SIG-M5 (cell line): ENCODE results near the gene AOC2.
"Not testable (repeated sequence)": the region's sequence is repeated elsewhere in the genome, so short reads cannot be mapped to it uniquely, and the experiment has no call there.

Experiments
- DNase-seq: peaks from one replicate; lab custom pipeline; 2025; lab: John Stamatoyannopoulos, UW

The AOC2 gene

DNA sequence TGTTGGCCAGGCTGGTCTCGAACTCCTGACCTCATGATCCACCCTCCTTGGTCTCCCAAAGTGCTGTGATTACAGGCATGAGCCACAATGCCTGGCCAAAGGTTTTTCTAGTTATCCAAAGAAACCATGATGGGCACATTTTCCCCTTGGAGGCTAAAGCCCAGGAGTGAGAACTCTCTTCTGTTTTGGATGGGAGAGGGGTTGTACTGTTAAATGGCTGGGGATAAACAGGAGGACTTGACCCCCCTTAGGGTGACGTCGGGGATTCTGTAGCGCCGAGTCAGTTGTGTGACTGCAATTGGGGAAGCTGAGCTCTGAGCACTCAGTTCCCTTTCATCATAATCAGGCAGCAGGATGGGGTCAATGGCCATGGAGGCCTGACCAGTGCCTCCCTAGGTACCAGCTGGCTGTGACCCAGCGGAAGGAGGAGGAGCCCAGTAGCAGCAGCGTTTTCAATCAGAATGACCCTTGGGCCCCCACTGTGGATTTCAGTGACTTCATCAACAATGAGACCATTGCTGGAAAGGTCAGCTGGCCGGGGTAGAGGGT, 10.7 kb downstream of the AOC2 start:
- no peak for DNase-seq

DNA sequence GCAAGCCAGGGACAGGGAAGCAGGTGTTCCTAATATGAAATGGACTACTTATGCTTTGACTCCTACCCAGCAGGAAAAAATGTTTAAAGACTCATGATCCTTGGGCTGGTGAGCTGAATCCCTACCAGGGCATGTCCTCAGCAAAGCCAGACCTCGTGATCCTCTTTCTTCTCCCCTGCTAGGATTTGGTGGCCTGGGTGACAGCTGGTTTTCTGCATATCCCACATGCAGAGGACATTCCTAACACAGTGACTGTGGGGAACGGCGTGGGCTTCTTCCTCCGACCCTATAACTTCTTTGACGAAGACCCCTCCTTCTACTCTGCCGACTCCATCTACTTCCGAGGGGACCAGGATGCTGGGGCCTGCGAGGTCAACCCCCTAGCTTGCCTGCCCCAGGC, 11.7 kb downstream of the AOC2 start:
- not testable (repeated sequence) for DNase-seq

DNA sequence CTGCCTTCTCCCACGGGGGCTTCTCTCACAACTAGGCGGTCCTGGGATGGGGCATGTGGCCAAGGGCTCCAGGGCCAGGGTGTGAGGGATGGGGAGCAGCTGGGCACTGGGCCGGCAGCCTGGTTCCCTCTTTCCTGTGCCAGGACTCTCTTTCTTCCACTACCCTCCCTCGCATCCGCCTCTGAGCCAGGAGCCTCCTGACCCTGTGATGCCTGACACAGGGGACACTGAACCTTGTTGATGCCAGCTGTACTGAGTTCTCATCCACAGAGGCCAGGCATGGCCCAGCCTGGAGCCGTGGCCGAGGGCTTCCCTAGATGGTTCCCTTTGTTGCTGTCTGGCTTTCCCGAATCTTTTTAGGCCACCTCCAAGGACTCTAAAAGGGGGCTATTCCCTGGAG, 12.1 kb downstream of the AOC2 start:
- not testable (repeated sequence) for DNase-seq

- no peak for DNase-seq
These were observed 13.0 kb downstream of the AOC2 start for GRCh38 chr17:42857389-42857788.

DNA sequence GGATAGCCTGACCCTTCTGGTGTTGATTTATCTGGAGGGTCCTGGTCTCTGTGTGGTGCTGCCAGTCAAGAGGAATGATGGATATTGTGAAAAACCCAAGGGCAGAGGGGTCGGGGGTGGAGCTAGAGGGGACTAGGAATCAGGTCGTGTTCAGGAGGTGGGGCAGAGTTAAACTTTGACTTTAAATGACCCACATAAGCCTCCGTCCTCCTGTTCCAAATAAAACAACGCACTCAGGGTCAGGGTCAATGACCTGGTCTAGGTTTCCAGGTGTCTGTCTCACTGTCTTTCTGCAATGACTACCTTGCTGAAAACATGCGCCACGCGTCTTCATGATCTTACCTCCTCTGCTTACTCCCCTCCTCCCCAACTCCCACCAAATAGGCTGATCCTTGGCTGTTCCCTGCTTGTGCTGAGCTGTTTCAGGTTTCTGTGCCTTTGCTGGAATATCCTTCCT, 21.3 kb downstream of the AOC2 start:
- no peak for DNase-seq

- DNase-seq = no peak
These were observed 21.8 kb downstream of the AOC2 start for GRCh38 chr17:42866216-42866615.

GRCh38 chr17:42866631-42867575, 22.5 kb downstream of the AOC2 start:
- DNase-seq = no peak

DNA sequence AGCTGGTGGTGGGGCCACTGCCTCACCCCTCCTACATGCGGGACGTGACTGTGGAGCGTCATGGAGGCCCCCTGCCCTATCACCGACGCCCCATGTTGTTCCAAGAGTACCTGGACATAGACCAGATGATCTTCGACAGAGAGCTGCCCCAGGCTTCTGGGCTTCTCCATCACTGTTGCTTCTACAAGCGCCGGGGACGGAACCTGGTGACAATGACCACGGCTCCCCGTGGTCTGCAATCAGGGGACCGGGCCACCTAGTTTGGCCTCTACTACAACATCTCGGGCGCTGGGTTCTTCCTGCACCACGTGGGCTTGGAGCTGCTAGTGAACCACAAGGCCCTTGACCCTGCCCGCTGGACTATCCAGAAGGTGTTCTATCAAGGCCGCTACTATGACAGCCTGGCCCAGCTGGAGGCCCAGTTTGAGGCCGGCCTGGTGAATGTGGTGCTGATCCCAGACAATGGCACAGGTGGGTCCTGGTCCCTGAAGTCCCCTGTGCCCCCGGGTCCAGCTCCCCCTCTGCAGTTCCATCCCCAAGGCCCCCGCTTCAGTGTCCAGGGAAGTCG, 23.4 kb downstream of the AOC2 start:
- not testable (repeated sequence) for DNase-seq

GRCh38 chr17:42868338-42868737, 24.0 kb downstream of the AOC2 start:
- no peak for DNase-seq

DNA sequence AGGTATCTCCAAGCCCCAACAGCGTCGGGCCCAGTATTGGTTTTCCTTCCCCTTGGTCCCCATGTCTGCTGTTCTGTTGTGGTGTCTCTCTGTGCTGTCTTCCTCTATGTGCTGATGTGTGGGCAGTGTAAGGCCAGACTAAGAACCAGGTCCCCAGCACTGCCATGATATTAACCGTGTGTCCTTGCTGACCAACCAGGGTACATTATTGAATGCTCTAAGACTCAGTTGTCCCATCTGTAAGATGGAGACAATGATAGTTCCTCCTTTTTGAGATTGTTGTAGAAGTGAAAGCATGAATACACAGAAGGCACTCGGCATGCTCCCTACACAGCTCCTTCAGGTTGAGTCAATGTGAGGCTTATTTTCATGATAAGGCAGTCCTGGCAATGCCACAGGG, 27.3 kb downstream of the AOC2 start:
- no peak for DNase-seq

GRCh38 chr17:42872251-42872965, 28.0 kb downstream of the AOC2 start:
- no peak for DNase-seq

DNA sequence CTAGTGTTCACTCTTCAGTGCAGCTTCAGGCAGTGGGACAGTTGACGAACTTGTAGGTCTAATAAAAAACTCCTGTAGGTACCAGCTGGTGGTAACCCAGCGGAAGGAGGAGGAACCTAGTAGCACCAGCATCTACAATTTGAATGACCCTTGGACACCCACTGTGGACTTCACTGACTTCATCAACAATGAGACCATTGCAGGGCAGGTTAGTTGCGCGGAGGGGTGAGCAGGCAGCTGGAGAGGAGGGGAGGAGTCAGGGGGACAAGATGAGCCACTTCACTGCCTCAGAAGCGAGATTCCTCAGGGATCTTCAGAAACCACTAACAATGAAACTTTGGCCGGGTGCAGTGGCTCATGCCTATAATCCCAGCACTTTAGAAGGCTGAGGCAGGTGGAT, 28.9 kb downstream of the AOC2 start:
- no peak for DNase-seq

DNA sequence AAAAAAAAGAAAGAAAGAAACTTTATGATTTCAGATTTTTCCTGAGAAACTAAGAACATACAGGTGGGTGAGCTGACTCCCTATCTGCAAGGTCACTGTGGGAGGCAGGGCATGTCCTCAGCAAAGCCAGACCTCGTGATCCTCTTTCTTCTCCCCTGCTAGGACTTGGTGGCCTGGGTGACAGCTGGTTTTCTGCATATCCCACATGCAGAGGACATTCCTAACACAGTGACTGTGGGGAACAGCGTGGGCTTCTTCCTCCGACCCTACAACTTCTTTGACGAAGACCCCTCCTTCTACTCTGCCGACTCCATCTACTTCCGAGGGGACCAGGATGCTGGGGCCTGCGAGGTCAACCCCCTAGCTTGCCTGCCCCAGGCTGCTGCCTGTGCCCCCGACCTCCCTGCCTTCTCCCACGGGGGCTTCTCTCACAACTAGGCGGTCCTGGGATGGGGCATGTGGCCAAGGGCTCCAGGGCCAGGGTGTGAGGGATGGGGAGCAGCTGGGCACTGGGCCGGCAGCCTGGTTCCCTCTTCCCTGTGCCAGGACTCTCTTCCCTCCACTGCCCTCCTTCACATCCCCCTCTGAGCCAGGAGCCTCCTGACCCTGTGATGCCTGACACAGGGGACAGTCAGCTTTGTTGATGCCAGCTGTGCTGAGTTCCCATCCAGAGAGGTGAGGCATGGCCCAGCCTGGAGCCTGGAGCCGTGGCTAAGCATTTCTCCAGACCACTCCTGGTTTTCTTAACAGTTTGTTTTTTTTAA, 29.7 kb downstream of the AOC2 start:
- DNase-seq = not testable (repeated sequence)

GRCh38 chr17:42877037-42877436, 32.7 kb downstream of the AOC2 start:
- DNase-seq = no peak

- DNase-seq = no peak
These were observed 33.9 kb downstream of the AOC2 start for GRCh38 chr17:42878123-42878880.

- no peak for DNase-seq
These were observed 34.7 kb downstream of the AOC2 start for GRCh38 chr17:42878924-42879595.

DNA sequence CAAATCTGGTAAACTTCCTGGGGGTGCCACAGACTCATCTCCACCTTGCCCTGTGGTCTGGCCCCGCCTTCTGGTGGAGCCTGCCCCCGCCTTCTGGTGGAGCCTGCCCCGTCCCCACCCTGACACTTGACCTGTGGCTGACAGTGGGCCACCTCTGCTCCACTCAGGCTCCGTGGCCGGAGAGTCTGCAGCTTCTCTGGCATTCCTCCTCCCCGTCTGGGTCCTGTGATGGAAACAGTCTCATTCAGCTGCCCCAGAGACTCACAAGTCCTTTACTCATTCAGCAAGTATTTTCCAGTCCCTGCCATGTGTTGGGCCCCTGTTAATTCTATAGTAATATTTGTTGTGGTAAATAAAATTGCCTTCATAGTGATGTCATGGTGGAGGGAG, 35.2 kb downstream of the AOC2 start:
- no peak for DNase-seq

DNA sequence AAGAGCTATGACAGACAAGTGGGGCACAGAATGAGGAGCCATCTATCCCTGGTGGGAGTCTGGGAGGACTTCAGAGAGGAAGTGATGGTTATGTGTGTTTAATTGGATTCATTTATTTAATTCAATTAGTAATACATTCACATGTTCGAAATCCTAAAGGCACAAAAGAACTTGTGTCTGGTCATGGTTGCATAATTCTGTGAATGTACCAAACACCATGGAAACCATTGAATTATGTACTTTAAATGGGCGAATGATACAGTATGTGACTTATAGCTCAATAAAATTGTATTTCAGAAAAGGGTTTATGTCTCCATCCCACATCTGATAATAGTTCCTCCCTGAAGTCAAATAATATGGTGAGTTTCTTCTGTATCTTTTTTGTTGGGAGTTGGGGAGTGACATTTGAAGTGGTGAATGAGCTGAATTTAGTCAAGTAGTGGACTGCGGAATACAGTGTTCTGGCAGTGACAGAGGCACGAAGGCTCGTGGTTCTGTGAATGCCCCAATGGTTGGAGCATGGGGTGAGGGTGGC, 36.5 kb downstream of the AOC2 start:
- no peak for DNase-seq

DNA sequence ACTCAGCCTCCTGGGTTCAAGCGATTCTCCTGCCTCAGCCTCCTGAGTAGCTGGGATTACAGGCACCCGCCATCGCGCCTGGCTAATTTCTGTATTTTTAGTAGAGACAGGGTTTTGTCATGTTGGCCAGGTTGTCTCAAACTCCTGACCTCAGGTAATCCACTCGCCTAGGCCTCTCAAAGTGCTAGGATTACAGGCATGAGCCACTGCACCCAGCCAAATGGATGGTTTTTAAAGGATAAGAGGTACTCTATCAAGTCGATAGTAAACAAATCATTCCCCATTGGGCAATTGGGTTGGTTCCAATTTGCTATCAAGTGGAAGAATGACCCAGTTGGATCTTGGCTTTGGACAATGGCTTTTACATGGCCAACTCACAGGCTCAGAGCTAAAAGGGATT, 37.3 kb downstream of the AOC2 start:
- not testable (repeated sequence) for DNase-seq

DNA sequence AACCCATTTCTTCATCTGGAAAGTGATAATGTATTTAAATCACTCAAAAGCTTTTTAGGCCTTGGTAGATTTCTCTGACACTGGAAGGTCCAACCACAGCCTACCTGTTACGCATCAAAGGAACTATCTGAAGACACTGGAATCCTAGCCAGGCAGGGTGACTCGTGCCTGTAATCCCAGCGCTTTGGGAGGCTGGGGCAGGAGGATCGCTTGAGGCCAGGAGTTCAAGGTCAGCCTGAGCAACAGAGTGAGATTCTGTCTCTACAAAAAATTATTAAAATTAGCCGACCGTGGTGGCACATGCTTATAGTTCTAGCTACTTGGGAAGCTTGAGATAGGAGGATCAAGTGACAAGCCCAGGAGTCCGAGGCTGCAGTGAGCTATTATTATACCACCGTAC, 37.8 kb downstream of the AOC2 start:
- DNase-seq = no peak
